ENCODE measurements around the gene C5orf15.
A peak's percentile ranks its signal among the peaks of the same experiment; 100 is the strongest.

C5orf15 gene

GRCh38 chr5:133968204-133968980 lies at the start of gene C5orf15:
Gene C5orf15, minus strand, starts transcription at chr5:133968625. Its CDS starts 41 bp downstream, at chr5:133968584.
- FAIRE-seq, result peak; percentile 9
- peak; percentile 97 for DNase-seq (ENCODE audit: low spot score)

- no peak for DNase-seq (ENCODE audit: low spot score)
- no peak for FAIRE-seq
Measured at GRCh38 chr5:134008266-134008749, 39.9 kb upstream of the C5orf15 start.

DNA sequence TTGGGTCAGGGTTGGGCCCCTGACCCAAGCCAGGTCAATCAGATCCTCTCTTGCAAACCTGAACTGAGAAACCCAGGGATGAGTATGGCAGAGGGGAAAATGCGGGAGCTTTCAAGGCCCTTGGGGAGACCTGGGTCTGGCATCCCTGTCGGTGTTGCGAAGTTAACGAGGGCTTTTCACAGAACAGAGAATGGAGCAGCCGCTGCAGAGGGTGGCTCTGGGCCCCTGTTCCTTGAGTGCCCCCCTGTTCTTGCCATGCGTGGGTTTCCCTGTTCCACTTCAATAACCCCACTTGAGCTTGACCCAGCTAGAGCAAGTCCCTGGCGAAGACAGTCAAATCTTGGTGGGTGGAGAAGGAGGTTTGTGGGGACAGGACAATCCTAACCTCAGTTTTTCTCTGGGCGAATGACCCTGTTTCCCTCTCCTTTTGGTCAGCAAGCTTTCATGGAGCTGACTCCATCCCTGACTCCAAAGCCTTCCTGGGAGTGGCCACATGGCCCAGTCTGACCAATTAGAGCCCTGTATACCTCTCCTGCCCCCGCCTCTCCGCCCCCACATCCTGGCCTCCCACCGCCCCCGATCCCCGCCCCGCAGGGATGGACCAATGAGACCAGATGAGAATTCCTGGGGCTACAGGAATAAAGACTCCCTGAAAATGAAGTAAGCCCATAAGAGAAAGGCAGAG lies 39.3 kb upstream of the C5orf15 start:
- no peak for DNase-seq (ENCODE audit: low spot score)

GRCh38 chr5:134006115-134006514 lies 37.7 kb upstream of the C5orf15 start:
- no peak for FAIRE-seq
- no peak for DNase-seq (ENCODE audit: low spot score)

More for the DNA sequence above, 39.3 kb upstream of the C5orf15 start:
- no peak for FAIRE-seq

- DNase-seq (ENCODE audit: low spot score) (peak; percentile 37), FAIRE-seq (no peak)
Measured at GRCh38 chr5:134005417-134006061, 37.1 kb upstream of the C5orf15 start.

DNA sequence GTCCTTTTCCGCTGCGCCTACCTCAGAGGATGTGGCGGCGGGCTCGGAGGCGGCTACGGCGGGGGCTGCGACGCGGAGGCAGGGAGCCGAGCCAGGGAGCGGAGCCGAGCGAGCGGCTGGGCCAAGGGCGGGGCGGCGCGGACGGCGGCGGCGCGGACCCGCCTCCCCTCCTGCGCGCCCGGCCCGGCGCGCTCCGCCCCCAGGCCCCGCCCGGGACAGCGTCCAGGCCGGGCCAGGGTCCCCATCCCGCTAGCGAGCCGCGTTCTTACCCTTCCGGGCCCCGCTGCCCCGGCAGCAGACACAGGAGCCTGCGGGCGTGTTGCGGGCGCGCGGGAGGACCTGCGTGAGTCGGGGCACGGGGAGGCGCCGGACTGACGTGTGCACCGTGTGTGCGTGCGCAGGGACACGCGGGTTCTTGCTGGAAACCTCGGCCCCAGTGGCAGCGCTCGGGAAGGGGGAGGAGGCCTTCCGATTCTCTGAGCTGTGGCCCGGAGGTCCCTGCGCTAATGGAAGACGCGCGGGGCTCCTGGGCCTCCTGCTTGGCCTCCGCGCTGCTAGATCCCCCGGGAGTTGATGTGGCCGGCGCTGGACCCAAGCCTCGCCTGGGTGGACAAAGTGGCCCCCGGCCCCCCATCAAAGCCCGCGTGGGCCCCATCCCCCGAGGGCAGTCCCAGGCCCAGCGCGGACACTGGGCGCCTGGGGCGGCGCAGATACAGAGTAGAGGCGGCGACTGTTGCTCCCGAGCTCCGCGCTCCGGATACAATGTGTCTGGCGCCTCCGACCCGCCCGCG lies 36.4 kb upstream of the C5orf15 start, which contains the start of gene VDAC1:
TSS of gene VDAC1 (minus strand) at position 350 of the 791 bp plus-strand sequence. CDS start 11,963 bp downstream, outside the sequence.
- DNase-seq (ENCODE audit: low spot score) (peak; percentile 97), FAIRE-seq (no peak)

GRCh38 chr5:134003817-134004625 lies 35.6 kb upstream of the C5orf15 start:
- DNase-seq (ENCODE audit: low spot score) (peak; percentile 67), FAIRE-seq (no peak)

- DNase-seq (ENCODE audit: low spot score) (no peak), FAIRE-seq (no peak)
Measured at GRCh38 chr5:134003064-134003816, 34.8 kb upstream of the C5orf15 start.

GRCh38 chr5:134001938-134002731 lies 33.7 kb upstream of the C5orf15 start:
- no peak for FAIRE-seq
- no peak for DNase-seq (ENCODE audit: low spot score)

- no peak for DNase-seq (ENCODE audit: low spot score)
- FAIRE-seq, result no peak
Measured at GRCh38 chr5:134000696-134001453, 32.5 kb upstream of the C5orf15 start.

DNA sequence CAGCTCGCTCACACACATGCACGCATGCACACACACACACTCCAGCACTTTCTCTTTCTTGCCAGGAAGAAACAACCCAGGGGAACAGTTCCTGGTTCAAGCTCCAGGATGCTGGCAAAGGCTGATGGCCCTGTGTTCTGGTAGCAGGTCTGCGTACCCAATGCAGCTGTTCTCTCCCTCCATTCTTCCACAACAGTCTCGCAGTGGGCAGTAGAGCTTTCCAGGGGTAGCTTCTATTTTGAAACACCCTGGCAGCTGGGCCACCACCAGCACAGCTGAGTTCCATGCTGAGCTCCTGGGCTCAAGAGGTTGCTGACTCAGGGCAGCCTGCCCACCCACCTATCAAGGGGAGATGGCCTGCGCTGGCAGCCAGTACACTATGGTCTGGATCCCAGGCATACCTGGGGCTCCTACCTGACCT lies 31.7 kb upstream of the C5orf15 start:
- DNase-seq (ENCODE audit: low spot score) (no peak), FAIRE-seq (no peak)

DNA sequence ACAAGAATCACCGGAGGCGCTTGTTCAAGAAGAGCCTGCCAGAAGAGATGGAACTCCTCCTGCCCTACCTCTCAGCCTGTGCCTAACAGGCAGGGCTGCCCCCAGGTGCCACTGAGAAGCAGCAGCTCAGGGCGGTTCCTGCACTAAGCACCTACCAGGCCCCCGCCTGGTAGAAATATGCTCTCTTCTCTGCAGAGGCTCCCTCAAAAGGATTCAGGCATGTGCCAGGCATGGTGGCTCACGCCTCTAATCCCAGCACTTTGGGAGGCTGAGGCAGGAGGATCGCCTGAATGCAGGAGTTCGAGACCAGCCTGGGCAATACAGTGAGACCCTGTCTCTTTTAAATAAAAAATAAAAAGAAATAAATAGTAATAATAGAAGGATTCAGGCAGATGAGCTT lies 30.4 kb upstream of the C5orf15 start:
- FAIRE-seq (no peak), DNase-seq (ENCODE audit: low spot score) (no peak)

GRCh38 chr5:133998042-133998441 lies 29.6 kb upstream of the C5orf15 start:
- FAIRE-seq, result no peak

DNA sequence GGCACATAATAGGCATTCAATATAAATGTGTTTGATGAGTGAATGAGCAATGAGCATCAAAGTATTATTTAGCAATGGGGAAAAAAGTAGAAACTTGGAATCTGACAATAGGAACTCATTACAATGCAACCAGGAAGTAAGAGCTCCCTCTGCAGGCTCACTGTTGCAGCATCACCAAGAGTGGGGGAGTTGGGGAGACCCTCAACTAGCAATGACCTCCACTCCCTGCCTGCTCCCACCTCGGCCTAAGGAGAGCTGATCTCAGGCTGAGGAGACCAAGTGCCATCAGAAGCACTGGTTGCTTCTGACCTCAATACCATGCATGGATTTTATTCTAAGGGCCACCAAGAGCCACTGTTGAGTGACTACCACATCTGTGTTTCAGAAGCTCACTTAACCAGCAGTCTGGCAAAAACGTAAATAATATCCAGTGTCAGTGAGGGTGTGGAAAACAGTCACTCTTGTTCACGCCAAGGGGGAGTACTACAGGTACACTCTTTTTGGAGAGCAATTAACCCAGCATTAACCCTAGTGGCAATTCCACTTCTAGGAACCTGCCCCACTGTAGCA lies 28.3 kb upstream of the C5orf15 start:
- DNase-seq (ENCODE audit: low spot score), result no peak
- FAIRE-seq, result no peak

More at GRCh38 chr5:133998042-133998441, 29.6 kb upstream of the C5orf15 start:
- DNase-seq (ENCODE audit: low spot score), result no peak

GRCh38 chr5:133995883-133996563 lies 27.6 kb upstream of the C5orf15 start:
- no peak for FAIRE-seq
- no peak for DNase-seq (ENCODE audit: low spot score)

DNA sequence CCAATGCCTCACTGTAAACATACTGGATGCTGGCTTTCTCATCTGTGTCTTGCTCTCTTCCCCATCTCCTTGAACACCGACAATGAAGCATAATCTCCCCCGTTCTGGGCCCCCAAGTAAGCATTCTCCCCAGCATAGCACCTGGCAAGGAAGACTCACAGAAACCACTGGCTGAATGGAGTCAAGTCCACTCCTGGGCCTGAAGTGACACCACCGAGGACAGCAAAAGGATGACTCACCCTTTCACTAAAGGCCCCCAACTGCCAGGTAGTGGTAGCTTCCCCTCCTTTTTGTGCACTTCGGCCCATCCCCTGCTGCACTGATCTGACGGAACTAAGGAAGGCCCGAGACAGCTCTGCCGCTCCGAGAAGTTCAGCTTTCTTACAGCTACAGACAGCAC lies 26.9 kb upstream of the C5orf15 start:
- DNase-seq (ENCODE audit: low spot score) (no peak), FAIRE-seq (no peak)

GRCh38 chr5:133994990-133995333 lies 26.5 kb upstream of the C5orf15 start:
- FAIRE-seq (no peak), DNase-seq (ENCODE audit: low spot score) (no peak)
